IMR-90 (cell line): Measurements from ENCODE around the gene NRF1. TPM values are rescaled to one million over a fixed set of nuclear protein-coding genes. Genes with fewer than 3 reads are reported as not detected.

Source experiments
- ATAC-seq: fragments of 200-7000 bp; cut with Tn5 transposase; 2 replicates; pipeline ENCODE4 v1.9.1; 2020; ENCODE audit warnings: low read depth, mild to moderate bottlenecking, moderate library complexity
- BruUV-seq: library from RNA; stranded (reverse); fragments of 400-500 nt; replicated peaks from 2 replicates; lab custom pipeline; 2021; lab: Mats Ljungman, UMichigan
- CTCF ChIA-PET: fragments of 300-600 bp; formaldehyde crosslinking; extraction: SDS; loops from one replicate; lab custom pipeline; 2021; ENCODE audit warnings: antibody characterized with exemption; lab: Yijun Ruan, JAX
- POLR2A ChIA-PET: fragments of 300-600 bp; sonication (Branson Sonifier 250); formaldehyde crosslinking; loops from one replicate; lab custom pipeline; 2022; ENCODE audit warnings: antibody characterized with exemption; ENCODE audit not compliant: unreplicated experiment; lab: Charles Lee
- DNase-seq: peaks from one replicate; pipeline ENCODE4 v3.0.0; 2013
- H2AFZ ChIP-seq: replicated peaks from 2 replicates; pipeline ENCODE3; 2013; ENCODE audit warnings: low read length, mild to moderate bottlenecking; ENCODE audit not compliant: poor library complexity
- H2AK5ac ChIP-seq: 2 replicates; pipeline ENCODE4 v1.6.1; 2013; ENCODE audit warnings: low read depth, low read length, inconsistent platforms
- H2AK9ac ChIP-seq: replicated peaks from 2 replicates; pipeline ENCODE3; 2013; ENCODE audit warnings: mild to moderate bottlenecking, low read depth, low read length, moderate library complexity; ENCODE audit not compliant: poor library complexity
- H2BK120ac ChIP-seq: 2 replicates; pipeline ENCODE4 v1.6.1; 2013; ENCODE audit warnings: low read depth, low read length, inconsistent platforms
- H2BK15ac ChIP-seq: 3 replicates; pipeline ENCODE4 v1.6.1; 2013; ENCODE audit warnings: low read depth, low read length, inconsistent platforms
- H2BK20ac ChIP-seq: 2 replicates; pipeline ENCODE4 v1.6.1; 2013; ENCODE audit warnings: low read depth, mild to moderate bottlenecking, inconsistent platforms, low read length, moderate library complexity
- H2BK5ac ChIP-seq: 2 replicates; pipeline ENCODE4 v1.6.1; 2013; ENCODE audit warnings: mild to moderate bottlenecking, low read depth, low read length, inconsistent platforms; ENCODE audit not compliant: poor library complexity, severe bottlenecking
- H3K14ac ChIP-seq: replicated peaks from 2 replicates; pipeline ENCODE4 v1.6.1; 2013; ENCODE audit warnings: low read depth, low read length, inconsistent platforms
- H3K18ac ChIP-seq: 2 replicates; pipeline ENCODE4 v1.6.1; 2013; ENCODE audit warnings: low read depth, low read length, control low read depth
- H3K23ac ChIP-seq: 2 replicates; pipeline ENCODE4 v1.6.1; 2013; ENCODE audit warnings: low read depth, low read length, inconsistent platforms
- H3K27ac ChIP-seq: 2 replicates; pipeline ENCODE4 v1.5.1; 2013; ENCODE audit warnings: mild to moderate bottlenecking, control low read depth, low read length; ENCODE audit not compliant: insufficient read depth
- H3K27me3 ChIP-seq: 2 replicates; pipeline ENCODE4 v1.6.1; 2013; ENCODE audit warnings: low read length; ENCODE audit not compliant: control insufficient read depth, insufficient read depth
- H3K36me3 ChIP-seq: 2 replicates; pipeline ENCODE4 v1.6.1; 2013; ENCODE audit warnings: low read length, mixed read lengths; ENCODE audit not compliant: control insufficient read depth, insufficient read depth
- H3K4ac ChIP-seq: 2 replicates; pipeline ENCODE4 v1.6.1; 2013; ENCODE audit warnings: low read depth, low read length, inconsistent platforms
- H3K4me1 ChIP-seq: 2 replicates; pipeline ENCODE4 v1.6.1; 2013; ENCODE audit warnings: low read length, mixed read lengths; ENCODE audit not compliant: control insufficient read depth, insufficient read depth
- H3K4me2 ChIP-seq: 2 replicates; pipeline ENCODE4 v1.6.1; 2013; ENCODE audit warnings: low read depth, mild to moderate bottlenecking, control low read depth, low read length, moderate library complexity
- H3K4me3 ChIP-seq: 2 replicates; pipeline ENCODE4 v1.5.1; 2013; ENCODE audit warnings: low read depth, mild to moderate bottlenecking, control low read depth, low read length, moderate library complexity; ENCODE audit not compliant: insufficient read depth
- H3K56ac ChIP-seq: 2 replicates; pipeline ENCODE4 v1.6.1; 2013; ENCODE audit warnings: low read length, inconsistent platforms; ENCODE audit not compliant: insufficient read depth; ENCODE audit errors: extremely low read depth
- H3K79me1 ChIP-seq, 2 experiments: 2 replicates each; pipeline ENCODE4 v1.6.1; 2013; ENCODE audit warnings: low read length in 2 of 2, inconsistent platforms in 1 of 2, low read depth in 1 of 2
- H3K9ac ChIP-seq: 2 replicates; pipeline ENCODE4 v1.6.1; 2013; ENCODE audit warnings: low read depth, low read length, control low read depth
- H3K9me1 ChIP-seq: 2 replicates; pipeline ENCODE4 v1.6.1; 2013; ENCODE audit warnings: low read length, inconsistent platforms; ENCODE audit not compliant: insufficient read depth
- H3K9me3 ChIP-seq: 2 replicates; pipeline ENCODE4 v1.6.1; 2013; ENCODE audit warnings: low read length; ENCODE audit not compliant: control insufficient read depth, insufficient read depth
- H4K20me1 ChIP-seq: 2 replicates; pipeline ENCODE4 v1.6.1; 2013; ENCODE audit warnings: low read length, inconsistent platforms; ENCODE audit not compliant: insufficient read depth
- H4K5ac ChIP-seq: 2 replicates; pipeline ENCODE4 v1.6.1; 2013; ENCODE audit warnings: mild to moderate bottlenecking, low read depth, low read length, control low read depth
- H4K8ac ChIP-seq, 2 experiments: 2 replicates each; pipeline ENCODE4 v1.6.1; 2013; ENCODE audit warnings: low read depth in 2 of 2, low read length in 2 of 2, control low read depth in 1 of 2, inconsistent platforms in 1 of 2
- H4K91ac ChIP-seq: 2 replicates; pipeline ENCODE4 v1.6.1; 2013; ENCODE audit warnings: low read depth, low read length, inconsistent platforms; ENCODE audit not compliant: insufficient read depth
- CEBPB ChIP-seq: IDR thresholded peaks from 2 replicates; pipeline ENCODE4 v1.6.1; 2012; ENCODE audit warnings: low read depth, low read length, improper control_type of control experiment
- CHD1 ChIP-seq: IDR thresholded peaks from 2 replicates; pipeline ENCODE4 v1.6.1; 2012; ENCODE audit warnings: low read depth, low read length, improper control_type of control experiment
- CTCF ChIP-seq: conservative IDR thresholded peaks from 2 replicates; pipeline ENCODE4 v1.5.1; 2012; ENCODE audit warnings: mild to moderate bottlenecking, low read depth, low read length, improper control_type of control experiment
- FOS ChIP-seq: fragments of 150-350 bp; IDR thresholded peaks from 2 replicates; pipeline ENCODE4 v1.6.1; 2016; ENCODE audit warnings: low read depth, low read length
- MAFK ChIP-seq: IDR thresholded peaks from 2 replicates; pipeline ENCODE4 v1.6.1; 2012; ENCODE audit warnings: low read depth, low read length, improper control_type of control experiment
- MAZ ChIP-seq: IDR thresholded peaks from 2 replicates; pipeline ENCODE4 v1.6.1; 2012; ENCODE audit warnings: low read depth, mild to moderate bottlenecking, low read length, improper control_type of control experiment, moderate library complexity, borderline replicate concordance
- MXI1 ChIP-seq: IDR thresholded peaks from 2 replicates; pipeline ENCODE4 v1.6.1; 2012; ENCODE audit warnings: low read depth, mild to moderate bottlenecking, low read length, moderate library complexity, borderline replicate concordance
- NFE2L2 ChIP-seq: fragments of 150-350 bp; IDR thresholded peaks from 2 replicates; pipeline ENCODE4 v1.6.1; 2016; ENCODE audit warnings: low read depth, mild to moderate bottlenecking, low read length
- POLR2A ChIP-seq: IDR thresholded peaks from 2 replicates; pipeline ENCODE4 v1.6.1; 2012; ENCODE audit warnings: mild to moderate bottlenecking, low read depth, low read length
- RAD21 ChIP-seq: IDR thresholded peaks from 2 replicates; pipeline ENCODE4 v1.6.1; 2012; ENCODE audit warnings: low read length, improper control_type of control experiment
- RCOR1 ChIP-seq: IDR thresholded peaks from 2 replicates; pipeline ENCODE4 v1.6.1; 2012; ENCODE audit warnings: mild to moderate bottlenecking, low read length, improper control_type of control experiment; ENCODE audit not compliant: insufficient replicate concordance
- RFX5 ChIP-seq: IDR thresholded peaks from 2 replicates; pipeline ENCODE4 v1.8.0; 2012; ENCODE audit warnings: low read depth, mild to moderate bottlenecking, low read length, moderate library complexity
- SMC3 ChIP-seq: fragments of 150-350 bp; IDR thresholded peaks from 2 replicates; pipeline ENCODE4 v1.6.1; 2016; ENCODE audit warnings: low read depth, mild to moderate bottlenecking, antibody characterized with exemption, low read length, moderate library complexity
- WGBS, 2 experiments: methylation state at CpG; one replicate each; pipeline versions ENCODE4 v1.1.5 to v1.1.7; 2013; ENCODE audit warnings: missing lambda C conversion rate in 2 of 2; ENCODE audit not compliant: insufficient read length in 1 of 2; ENCODE audit errors: extremely low coverage in 2 of 2; 5-methylcytosine and 5-hydroxymethylcytosine counted together
- dilution Hi-C: fragments of 300-500 bp; cut with HindIII; formaldehyde crosslinking; loops from one replicate; pipeline ENCODE4 v1.14.3; 2018; ENCODE audit warnings: low sequenced_read_pairs; ENCODE audit not compliant: unreplicated experiment
- in situ Hi-C: fragments of 300-500 bp; cut with MboI; formaldehyde crosslinking; loops from 3 replicates; pipeline ENCODE4 v1.14.3; 2019; ENCODE audit warnings: low sequenced_read_pairs, inconsistent platforms, mixed read lengths
- intact Hi-C: fragments of 100-400 bp; cut with micrococcal nuclease; formaldehyde crosslinking; loops from 2 replicates; pipeline ENCODE4 v1.10.0; 2022
- polyA plus RNA-seq, 3 experiments: library from polyadenylated mRNA; depleted of rRNA; stranded (reverse); fragments of >200 nt; gene quantifications; 2 replicates each; pipeline ENCODE4 v1.2.3, GENCODE V29; 2012; ENCODE audit warnings: low replicate concordance in 1 of 3
- total RNA-seq: library from RNA; depleted of rRNA; stranded (reverse); fragments of >200 nt; gene quantifications from 2 replicates; pipeline ENCODE4 v1.2.3, GENCODE V29; 2012
- TF ChIP-seq, protein P1 (sequence below): fragments of 150-350 bp; IDR thresholded peaks from 2 replicates; pipeline ENCODE4 v1.6.1; 2017; ENCODE audit warnings: mild to moderate bottlenecking, antibody characterized with exemption, low read length, low read depth

The NRF1 gene
- total and polyA plus RNA-seq, 2 of the 4 experiments (the other 2 are of a cell fraction): 11.4 to 15.8 TPM

DNA sequence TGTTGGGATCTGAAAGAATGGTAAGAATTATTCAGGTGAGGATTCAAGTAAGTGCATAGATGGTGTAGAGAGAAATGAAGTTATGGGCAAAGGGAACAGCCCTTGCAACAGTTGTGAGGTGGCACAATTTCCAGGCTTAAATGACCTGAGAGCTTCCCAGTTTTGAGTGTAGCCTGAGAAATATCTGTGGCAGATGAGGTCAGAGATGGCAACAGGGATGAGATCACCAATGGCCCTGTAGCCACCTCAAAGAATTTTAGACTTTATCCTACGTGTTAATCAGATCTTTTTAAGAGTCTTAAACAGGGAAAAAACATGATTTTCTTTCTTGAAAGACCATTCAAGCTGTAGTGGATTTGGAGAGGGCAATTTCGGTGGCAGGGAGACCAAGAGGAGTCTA lies 1.9 kb upstream of the NRF1 start:
- Histone ChIP-seq H3K4me3 (no peak overlapping the region), H3K4ac (no peak overlapping the region), H4K5ac (no peak overlapping the region), H2BK20ac (no peak overlapping the region), H3K9me1 (no peaks in the 10 kb centered on the region; the same call in 1 of the 2 replicates), H3K79me1 (peaks cover 32 to 55% of the 10 kb centered on the region in 2 experiments), H4K8ac (no peak overlapping the region), H3K56ac (no peak overlapping the region), H3K27ac (no peak overlapping the region), H3K36me3 (peaks cover 7% of the 10 kb centered on the region), H2AK5ac (no peak overlapping the region), H3K9ac (no peak overlapping the region), H2BK120ac (no peak overlapping the region), H4K20me1 (peaks cover 15% of the 10 kb centered on the region), H3K4me1 (peaks cover 2% of the 10 kb centered on the region), H4K91ac (no peak overlapping the region), H2AK9ac (no peak overlapping the region), H3K23ac (no peak overlapping the region), H2AFZ (no peak overlapping the region), H3K14ac (no peak overlapping the region), H2BK5ac (no peak overlapping the region), H3K27me3 (no peaks in the 10 kb centered on the region), H3K9me3 (no peaks in the 10 kb centered on the region), H2BK15ac (no peak overlapping the region), H3K18ac (no peak overlapping the region), H3K4me2 (no peak overlapping the region)
- TF ChIP-seq MAFK: no peak
- no peak for TF ChIP-seq CEBPB
- TF ChIP-seq CTCF: no peak
- TF ChIP-seq FOS: no peak
- no peak for TF ChIP-seq NFE2L2
- no peak for TF ChIP-seq MAZ
- no peak for TF ChIP-seq RCOR1
- TF ChIP-seq RAD21: no peak
- TF ChIP-seq CHD1: no peak
- TF ChIP-seq POLR2A: no peak
- TF ChIP-seq, protein P1, sequence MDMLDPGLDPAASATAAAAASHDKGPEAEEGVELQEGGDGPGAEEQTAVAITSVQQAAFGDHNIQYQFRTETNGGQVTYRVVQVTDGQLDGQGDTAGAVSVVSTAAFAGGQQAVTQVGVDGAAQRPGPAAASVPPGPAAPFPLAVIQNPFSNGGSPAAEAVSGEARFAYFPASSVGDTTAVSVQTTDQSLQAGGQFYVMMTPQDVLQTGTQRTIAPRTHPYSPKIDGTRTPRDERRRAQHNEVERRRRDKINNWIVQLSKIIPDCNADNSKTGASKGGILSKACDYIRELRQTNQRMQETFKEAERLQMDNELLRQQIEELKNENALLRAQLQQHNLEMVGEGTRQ: no peak
- no peak for TF ChIP-seq RFX5
- TF ChIP-seq SMC3: no peak
- no peak for TF ChIP-seq MXI1
- in situ Hi-C loops: no loop called here
- intact Hi-C loops: loop anchor here (5.0 kb wide), 1 partner anchor 117 kb away; no protein-coding TSS in a partner anchor
- ATAC-seq: no peak
- 86% methylated on average over 1 of the region's 2 CpGs; no CpG with 5 or more reads in 1 of the 2 experiments for WGBS, 2 experiments
- no peak for DNase-seq
- no TSS peak for BruUV-seq
- ChIA-PET POLR2A (no interaction called here), CTCF (no interaction called here)
- dilution Hi-C loops: no loop called here
